HG03571 (cell line): ENCODE measurements around the gene SLC6A18.

ENCODE experiments used
- ATAC-seq: cut with Tn5 transposase; IDR thresholded peaks from one replicate; pipeline ENCODE4 v1.9.1; 2021; ENCODE audit not compliant: unreplicated experiment

The SLC6A18 gene

DNA sequence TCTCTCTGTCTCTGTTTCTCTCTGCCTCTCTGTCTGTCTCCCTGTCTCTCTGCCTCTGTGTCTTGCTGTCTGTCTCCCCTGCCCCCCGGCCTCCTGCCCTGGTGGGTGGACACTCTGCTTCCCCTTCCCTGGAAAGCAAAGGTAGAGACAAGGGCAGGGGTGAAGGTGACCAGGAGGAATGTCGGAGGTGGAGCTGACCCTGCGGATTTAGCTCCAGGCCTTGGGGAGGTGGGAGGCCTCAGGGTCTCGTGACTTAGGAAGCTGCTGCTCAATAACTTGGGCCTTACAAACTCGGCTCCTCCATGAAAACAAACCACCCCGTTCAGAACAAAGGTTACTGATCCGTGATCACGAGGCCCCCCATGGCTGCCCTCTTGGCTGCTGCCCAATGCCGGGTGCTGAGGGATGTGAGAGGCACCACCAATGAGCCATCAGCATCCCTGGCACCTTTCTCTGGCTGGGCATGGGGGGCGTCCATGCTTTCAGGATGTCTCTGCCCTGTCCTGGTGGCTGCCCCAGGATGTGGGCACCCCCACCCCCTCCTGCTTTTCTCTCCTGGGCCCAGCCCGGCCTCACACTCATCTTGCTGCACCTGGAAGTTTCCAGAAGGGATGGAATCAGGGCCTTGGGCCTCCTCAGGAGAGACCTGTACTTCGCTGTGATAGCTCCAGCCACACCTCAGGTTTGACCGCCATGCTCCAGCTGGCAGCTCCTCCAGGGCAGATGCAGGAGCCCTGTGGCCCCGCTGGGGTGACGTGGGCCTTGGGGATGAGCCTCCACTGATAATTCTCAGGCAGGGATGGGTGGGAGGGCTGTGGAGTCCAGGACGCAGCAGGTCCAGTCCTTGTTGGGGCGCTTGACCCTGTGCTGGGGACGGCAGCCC is 38.6 kb upstream of the SLC6A18 start:
- no peak for ATAC-seq

DNA sequence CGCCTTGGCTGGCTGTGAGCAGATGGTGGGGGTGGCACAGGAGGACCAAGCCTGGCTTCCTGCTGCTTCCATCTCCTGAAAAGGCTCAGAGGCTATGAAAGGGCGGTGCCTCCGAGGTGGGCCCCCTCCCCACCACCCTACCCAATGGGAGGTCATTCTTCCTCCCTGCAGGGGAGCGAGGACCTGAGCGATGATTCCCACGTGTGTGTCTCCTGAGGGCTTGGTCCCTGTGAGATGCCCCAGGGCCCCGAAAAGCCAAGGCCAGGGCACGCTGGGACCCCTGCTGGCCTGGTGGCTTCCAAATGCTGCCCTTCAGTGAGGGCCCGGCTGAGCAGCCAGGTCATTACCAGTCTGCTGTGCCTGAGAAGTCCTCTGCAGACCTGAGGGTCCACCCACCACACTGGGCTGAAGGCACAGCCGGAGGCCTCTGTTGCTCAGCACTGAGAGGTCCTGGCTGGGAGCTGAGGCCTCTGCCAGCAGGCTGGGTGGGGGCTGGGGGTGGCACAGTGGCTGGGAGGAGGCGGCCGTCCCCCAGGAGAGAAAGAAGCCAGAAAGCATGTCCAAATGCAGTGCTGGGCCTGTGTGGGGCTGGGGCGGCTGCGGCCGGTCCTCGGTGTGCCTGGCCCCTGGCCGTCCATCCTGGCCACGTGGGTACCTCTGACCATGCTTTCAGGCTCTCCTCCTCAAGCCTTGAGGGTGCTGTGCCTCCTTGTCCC is 37.8 kb upstream of the SLC6A18 start:
- no peak for ATAC-seq

DNA sequence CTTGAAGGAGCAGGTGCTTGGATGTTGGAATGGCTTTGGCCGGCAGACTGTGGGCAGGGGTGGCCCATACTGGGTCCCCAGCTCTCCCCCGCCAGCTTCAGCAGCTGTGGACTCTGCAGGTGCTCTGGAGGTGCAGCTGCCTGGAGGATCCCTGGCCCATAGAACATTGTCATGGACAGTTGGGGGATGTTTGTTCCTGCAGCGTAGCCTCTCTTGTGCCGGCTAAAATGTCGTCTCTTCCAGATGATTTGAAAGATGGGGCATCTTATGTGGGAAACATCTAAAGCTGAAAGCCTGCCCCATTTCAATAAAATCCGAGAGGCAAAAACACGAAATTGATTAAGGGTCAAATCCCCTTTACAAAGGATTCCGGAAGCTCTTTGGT is 37.2 kb upstream of the SLC6A18 start:
- no peak for ATAC-seq

DNA sequence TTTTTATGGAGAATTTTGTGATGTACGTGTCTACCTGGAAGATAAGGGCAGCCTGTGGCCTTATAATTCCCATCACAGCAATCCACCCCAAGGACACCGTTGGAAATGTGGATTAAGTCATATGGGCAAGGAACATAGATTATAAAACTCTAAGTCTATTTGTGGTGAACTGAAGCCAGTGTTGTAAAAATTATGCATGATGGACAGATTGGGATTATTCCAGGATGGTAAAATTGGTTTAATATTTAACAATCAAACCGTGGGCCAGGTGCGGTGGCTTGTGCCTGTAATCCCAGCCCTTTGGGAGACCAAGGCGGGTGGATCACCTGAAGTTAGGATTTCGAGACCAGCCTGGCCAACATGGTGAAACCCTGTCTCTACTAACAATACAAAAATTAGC is 36.7 kb upstream of the SLC6A18 start:
- ATAC-seq, result no peak

DNA sequence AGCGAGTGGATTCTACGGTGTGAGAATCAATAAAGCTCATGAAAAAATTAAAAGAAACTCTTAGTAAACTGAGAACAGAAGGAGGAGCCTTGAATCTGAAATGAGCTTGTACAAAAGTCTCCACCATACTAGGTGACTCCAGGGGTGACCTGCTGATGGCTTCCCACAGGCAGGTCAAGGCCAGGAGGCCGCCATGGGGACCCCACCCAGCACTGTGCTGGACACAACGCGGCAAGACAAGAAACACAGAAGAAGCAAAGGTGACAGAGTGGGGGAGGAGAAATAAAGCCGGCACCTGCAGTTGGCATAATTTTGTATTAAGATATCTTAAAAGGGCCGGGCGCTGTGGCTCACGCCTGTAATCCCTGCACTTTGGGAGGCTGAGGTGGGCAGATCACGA is 35.9 kb upstream of the SLC6A18 start:
- no peak for ATAC-seq

DNA sequence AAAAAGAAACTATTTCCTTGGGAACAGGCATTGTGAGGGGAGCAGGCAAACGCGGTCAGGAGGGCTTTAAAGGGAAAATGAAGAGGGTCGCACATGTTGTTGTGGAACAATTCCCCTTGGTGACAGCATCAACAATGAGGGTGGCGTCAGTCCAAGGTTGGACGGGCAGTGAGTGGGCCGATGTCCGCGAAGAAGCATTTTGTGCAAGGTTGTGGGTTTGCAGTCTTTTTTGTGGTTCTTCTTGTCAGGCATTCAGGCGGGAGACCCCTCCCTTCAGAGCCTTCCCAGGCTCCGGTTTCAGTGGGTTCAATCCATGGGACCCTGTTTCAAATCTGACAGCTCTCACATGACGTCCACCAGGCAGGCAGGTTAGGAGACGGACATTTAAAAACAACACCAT is 34.9 kb upstream of the SLC6A18 start:
- no peak for ATAC-seq

DNA sequence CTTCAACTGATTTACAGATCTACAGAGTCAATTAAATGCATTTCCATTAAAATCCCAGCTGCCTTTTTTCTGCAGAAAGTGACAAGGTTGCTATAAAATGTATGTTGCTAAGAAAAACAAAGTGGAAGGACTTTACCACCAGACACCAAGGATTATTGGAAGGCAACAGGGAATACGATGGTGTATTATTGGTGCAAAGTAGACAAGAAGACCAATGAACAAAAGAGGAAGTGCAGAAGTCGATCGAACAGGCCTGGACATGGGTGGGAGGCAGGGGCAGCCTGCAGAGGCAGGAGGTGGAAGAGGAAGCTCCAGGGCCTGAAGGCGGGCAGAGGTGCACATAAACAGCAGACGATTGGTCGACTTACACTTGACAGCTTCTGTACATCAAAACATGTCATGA is 34.3 kb upstream of the SLC6A18 start:
- no peak for ATAC-seq

DNA sequence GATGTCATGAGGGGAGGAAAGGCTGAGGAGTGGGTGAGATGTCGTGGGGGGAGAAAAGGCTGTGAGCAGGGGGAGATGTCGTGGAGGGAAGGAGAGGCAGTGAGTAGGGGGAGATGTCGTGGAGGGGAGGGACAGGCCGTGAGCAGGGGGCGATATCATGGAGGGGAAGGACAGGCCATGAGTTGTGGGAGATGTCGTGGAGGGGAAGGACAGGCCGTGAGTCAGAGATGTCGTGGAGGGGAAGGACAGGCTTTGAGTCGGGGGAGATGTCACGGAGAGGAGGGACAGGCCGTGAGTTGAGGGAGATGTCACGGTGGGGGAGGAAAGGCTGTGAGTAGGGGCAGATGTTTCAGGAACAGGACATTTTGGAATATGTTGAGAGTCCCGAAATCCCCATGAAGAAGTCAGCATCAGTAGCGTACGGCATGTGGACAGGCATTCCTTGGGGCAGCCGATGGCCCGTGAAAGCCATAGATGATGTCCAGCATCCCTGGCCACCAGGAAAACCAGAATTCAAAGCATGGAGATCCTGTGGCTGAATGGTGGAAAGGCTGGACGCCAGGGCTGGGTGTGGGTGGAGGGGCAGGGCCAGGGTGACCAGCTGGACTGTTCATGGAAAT is 32.1 kb upstream of the SLC6A18 start:
- no peak for ATAC-seq

DNA sequence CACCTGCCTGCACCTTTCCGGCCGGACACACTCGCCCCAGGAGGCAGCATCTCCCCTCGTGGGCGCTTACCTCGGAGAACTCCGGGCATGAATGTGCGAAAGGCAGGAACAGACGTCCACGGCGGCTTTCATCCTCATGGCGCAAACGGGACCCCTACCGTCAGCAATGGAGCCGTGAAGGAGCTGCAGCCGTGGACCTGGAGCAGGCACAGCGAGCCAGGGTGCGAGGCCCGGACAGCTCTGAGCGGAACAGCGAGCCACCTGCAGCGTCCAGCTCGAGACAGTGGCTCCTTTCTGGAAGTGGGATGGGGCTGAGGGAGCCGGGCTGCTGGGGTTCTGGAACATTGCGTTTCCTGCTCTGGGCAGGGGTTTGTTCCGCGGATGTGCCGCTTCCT is 31.6 kb upstream of the SLC6A18 start:
- no peak for ATAC-seq

DNA sequence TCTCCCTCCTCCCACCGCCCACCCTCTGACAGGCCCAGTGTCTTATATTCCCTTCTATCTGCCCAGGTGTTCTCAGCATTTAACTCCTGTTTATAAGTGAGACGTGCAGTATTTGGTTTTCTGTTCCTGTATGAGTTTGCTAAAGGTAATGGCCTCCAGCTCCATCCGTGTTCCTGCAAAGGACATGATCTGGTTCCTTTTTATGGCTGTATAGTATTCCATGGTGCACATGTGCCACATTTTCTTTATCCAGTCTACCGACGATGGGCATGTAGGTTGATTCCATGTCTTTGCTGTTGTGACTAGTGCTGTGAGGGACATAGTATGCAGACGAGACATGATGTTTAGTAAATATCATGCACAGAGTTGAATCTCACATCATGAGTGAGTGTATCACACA is 30.8 kb upstream of the SLC6A18 start:
- no peak for ATAC-seq

DNA sequence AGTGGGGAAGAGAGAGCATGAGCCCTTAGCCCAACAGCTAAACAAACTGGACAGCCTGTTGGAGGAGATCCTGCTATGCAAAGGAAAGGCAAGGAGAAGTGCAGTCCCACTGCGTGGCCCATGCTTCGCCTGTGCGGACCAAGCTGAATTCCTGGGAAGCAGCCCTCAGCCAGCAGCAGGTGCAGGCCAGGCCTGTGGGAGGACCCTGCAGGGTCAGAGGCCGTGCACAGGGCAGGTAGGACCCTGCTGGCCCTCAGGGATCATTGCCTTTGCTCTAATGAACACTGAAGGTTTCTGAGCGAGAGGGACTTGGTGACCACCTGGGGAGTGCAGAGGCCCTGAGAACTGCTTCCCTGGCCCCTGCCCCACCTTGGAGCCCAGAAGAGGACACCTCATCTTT is 29.7 kb upstream of the SLC6A18 start:
- no peak for ATAC-seq

DNA sequence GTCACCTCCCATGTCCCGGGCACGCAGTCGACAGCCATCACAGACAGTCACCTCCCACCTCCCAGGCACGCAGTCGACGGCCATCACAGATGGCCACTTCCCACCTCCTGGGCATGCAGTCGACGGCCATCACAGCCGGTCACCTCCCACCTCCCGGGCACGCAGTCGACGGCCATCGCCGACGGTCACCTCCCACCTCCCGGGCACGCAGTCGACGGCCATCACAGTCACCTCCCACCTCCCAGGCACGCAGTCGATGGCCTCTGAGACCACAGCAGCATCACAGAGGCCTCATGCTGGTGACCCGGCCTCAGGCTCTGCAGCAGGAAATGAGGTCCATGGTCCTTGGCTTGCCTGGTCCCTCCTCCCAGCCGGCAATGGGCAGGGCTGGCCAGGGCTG is 29.3 kb upstream of the SLC6A18 start:
- ATAC-seq, result no peak

DNA sequence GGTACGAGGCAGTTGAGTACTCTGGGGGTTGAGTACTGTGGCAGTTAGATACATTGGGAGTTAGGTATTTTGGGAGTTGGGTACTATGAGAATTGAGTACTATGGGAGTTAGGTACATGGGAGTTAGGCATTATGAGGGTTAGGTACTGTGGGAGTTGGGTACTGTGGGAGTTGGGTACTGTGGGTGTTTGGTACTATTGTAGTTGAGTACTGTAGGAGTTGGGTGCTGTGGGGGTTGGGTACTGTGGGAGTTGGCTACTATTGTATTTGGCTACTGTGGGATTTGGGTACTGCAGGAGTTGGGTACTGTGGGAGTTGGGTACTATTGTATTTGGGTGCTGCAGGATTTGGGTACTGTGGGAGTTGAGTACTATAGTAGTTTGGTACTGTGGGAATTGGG is 28.6 kb upstream of the SLC6A18 start:
- no peak for ATAC-seq

DNA sequence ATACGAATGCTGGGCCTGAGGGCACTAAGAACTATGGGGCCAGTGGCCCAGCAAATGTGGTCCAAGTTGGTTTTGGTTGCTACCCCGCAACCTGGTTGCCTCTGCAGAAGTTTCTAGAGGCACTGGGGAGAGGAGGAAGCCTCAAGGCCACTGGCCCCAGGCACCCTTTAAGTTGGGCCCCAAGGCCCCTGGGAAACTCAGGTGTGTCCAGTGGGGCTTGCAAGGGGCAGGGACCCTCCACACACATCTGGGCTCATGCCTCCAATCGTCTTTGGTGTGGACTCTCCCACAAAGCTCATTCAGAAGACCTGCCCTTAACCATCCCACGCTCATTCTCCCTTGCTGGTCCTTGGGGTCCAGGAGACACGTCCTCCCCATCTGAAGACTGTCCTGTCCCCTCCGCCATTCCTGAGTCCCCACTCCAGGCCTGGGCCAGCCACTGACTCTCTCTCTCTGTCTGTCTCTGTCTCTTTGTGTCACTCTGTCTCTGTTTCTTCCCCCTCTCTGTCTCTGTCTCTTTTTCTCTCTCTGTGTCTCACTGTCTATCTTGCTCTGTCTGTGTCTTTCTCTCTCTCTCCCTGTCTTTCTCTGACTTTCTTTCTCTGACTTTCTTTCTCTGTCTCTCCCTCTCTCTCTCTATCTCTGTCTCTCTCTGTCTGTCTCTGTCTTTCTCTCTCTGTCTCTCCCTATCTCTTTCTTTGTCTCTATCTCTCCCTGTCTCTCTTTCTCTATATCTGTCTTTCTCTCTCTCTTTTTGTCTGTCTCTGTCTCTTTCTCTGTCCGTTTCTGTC is 27.1 kb upstream of the SLC6A18 start:
- ATAC-seq, result no peak

DNA sequence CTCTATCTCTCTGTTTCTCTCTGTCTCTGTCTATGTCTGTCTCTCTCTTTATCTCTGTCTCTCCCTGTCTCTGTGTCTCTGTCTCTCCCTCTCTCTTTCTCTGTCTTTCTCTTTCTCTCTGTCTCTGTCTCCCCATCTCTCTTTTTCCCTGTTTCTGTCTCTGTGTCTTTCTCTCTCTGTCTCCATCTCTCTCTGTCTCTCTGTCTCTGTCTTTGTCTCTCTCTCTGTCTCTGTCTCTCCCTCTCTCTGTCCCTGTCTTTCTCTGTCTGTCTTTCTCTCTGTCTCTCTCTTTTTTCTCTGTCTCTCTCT is 25.9 kb upstream of the SLC6A18 start:
- no peak for ATAC-seq

DNA sequence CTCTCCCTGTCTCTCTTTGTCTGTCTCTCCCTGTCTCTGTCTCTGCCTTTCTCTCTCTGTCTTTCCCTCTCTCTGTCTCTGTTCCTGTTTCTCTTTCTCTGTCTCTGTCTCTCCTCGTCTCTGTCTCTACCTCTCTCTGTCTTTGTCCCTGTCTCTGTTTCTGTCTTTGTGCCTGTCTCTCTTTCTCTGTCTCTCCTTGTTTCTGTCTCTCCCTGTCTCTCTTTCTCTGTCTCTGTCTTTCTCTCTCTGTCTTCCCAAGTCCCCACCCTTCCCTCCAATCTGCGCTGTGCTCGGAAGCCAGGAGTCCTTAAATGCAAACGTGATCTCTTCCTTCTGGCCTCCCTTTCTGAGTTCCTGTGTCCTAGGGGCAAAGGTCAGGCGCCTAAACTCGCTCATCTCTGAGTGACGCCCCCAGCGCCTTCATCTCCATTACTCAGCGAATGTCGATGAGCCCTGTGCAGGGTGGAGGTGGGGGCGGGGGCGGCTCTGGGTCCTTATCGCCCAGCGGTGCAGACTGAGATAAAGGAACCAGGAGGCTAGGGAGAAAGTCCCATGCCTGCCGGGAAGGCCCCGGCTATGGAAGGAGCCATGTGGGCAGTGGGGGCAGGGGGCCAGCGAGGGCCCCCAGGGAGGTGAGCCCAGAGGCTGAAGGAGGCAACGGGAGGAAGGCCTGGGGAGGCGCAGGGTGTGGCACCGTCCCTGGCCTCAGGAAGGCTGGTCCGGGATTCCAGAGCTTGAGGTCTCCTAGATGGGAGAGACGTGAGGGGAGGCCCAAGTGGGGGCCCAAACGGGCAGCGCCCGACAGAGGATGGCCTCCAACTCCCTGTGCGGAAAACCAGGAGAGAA is 25.3 kb upstream of the SLC6A18 start:
- ATAC-seq, result no peak

DNA sequence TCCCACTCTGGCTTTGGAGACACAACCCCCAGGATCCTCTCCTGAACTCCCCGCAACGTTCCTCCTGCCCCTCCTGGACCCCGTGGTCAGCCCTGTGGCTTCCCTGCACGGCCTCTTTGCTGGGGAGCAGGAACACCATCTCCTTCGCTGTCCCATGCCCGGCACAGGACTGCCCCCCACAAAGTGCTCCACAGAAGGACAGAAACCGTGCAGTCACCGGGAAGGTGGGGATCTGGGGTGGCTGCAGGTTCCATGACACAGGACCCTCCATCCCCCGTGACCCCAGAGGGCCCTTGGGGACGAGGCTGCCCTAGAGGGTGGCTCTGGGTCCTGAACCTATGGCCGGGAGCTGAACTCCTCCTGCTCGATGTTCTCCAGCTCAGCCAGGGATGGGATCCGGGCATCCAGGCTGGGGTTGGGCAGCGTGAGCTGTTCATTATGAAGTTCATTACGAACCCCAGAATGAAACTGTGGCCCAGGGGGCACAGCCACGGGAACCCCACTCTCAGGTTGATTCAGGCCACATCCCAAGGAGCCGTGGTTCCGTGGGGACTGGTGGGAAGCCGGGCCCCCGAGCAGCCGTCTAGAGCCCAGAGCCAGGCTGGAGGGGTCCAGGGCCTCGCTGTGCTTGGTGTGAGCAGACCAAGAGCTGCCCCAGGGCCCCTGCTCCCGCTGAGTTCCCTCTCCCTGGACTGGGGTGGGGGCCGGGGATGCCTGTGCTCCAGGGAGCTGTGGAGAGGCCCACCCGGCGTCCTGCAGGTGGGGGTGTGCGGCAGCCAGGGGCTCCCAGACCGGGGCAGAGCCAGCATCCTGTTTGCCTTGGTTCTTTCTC is 24.5 kb upstream of the SLC6A18 start:
- ATAC-seq, result no peak

DNA sequence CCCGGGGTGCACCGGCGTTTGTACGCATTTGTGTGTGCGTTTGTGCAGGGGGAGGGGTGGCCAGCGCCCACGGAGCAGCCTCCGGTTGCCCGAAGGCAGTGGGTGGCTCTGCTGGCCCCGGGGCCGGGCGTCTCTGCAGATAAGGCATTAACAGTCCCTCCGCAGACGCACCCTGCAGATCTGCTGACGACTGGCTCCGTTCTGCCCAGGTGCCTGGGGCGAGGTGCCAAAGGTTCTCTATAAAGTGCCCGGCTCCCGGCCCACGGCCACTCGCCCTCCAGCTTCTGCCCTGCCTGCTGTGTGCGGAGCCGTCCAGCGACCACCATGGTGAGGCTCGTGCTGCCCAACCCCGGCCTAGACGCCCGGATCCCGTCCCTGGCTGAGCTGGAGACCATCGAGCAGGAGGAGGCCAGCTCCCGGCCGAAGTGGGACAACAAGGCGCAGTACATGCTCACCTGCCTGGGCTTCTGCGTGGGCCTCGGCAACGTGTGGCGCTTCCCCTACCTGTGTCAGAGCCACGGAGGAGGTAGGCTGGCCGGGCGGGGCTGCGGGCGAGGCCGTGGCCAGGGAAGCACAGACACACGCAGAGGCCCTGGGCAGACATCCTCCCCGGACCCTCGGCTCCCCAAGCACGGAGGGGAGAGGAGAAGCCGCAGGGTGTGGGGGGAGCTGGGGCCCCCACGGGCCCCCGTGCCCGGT is 23.7 kb upstream of the SLC6A18 start, which contains the start of gene SLC6A19:
SLC6A19 (plus strand) TSS at position 269 of the 699 bp plus-strand sequence; CDS start at position 325, 56 bp downstream.
- no peak for ATAC-seq
